IPS DF 4.7 (cell line): ENCODE data around the gene RNU1-3.
"Not testable (repeated sequence)": the region's sequence is repeated elsewhere in the genome, so short reads cannot be mapped to it uniquely, and the experiment has no call there.

Source experiments
- DNase-seq: peaks from one replicate; pipeline ENCODE4 v3.0.0-alpha.2; 2013; ENCODE audit warnings: low spot score; ENCODE audit errors: extremely low read depth

RNU1-3 gene

GRCh38 chr1:16666502-16667413, at the start of gene RNU1-3:
RNU1-3 (minus strand) TSS chr1:16666948.
- not testable (repeated sequence) for DNase-seq

- not testable (repeated sequence) for DNase-seq
Observed at GRCh38 chr1:16713480-16713879, 46.7 kb upstream of the RNU1-3 start.

GRCh38 chr1:16712984-16713383, 46.2 kb upstream of the RNU1-3 start:
- not testable (repeated sequence) for DNase-seq

- DNase-seq, result not testable (repeated sequence)
Observed at GRCh38 chr1:16712582-16712981, 45.8 kb upstream of the RNU1-3 start.

GRCh38 chr1:16712131-16712530, 45.4 kb upstream of the RNU1-3 start:
- DNase-seq, result not testable (repeated sequence)

- not testable (repeated sequence) for DNase-seq
Observed at GRCh38 chr1:16710618-16711017, 43.9 kb upstream of the RNU1-3 start.

GRCh38 chr1:16709659-16710087, 42.9 kb upstream of the RNU1-3 start:
- not testable (repeated sequence) for DNase-seq

GRCh38 chr1:16708704-16709103, 42.0 kb upstream of the RNU1-3 start:
- not testable (repeated sequence) for DNase-seq

- DNase-seq, result not testable (repeated sequence)
Observed at GRCh38 chr1:16707130-16708093, 40.7 kb upstream of the RNU1-3 start.

GRCh38 chr1:16706302-16706701, 39.6 kb upstream of the RNU1-3 start:
- not testable (repeated sequence) for DNase-seq

GRCh38 chr1:16704502-16705100, 37.9 kb upstream of the RNU1-3 start:
- not testable (repeated sequence) for DNase-seq

GRCh38 chr1:16704076-16704475, 37.3 kb upstream of the RNU1-3 start:
- not testable (repeated sequence) for DNase-seq

GRCh38 chr1:16703602-16704001, 36.9 kb upstream of the RNU1-3 start:
- not testable (repeated sequence) for DNase-seq

GRCh38 chr1:16703141-16703540, 36.4 kb upstream of the RNU1-3 start:
- DNase-seq, result not testable (repeated sequence)

GRCh38 chr1:16702280-16702679, 35.5 kb upstream of the RNU1-3 start:
- not testable (repeated sequence) for DNase-seq

GRCh38 chr1:16701189-16701588, 34.4 kb upstream of the RNU1-3 start:
- DNase-seq, result not testable (repeated sequence)

- DNase-seq, result not testable (repeated sequence)
Observed at GRCh38 chr1:16700138-16700895, 33.6 kb upstream of the RNU1-3 start.

- not testable (repeated sequence) for DNase-seq
Observed at GRCh38 chr1:16699440-16699839, 32.7 kb upstream of the RNU1-3 start.

GRCh38 chr1:16697152-16697551, 30.4 kb upstream of the RNU1-3 start:
- DNase-seq, result not testable (repeated sequence)

GRCh38 chr1:16696507-16697150, 29.9 kb upstream of the RNU1-3 start:
- DNase-seq, result not testable (repeated sequence)
